Astrocyte (in vitro differentiated cells and primary cell): Measurements from ENCODE around the gene CDC42BPG.

Experiments
- EZH2 ChIP-seq: IDR thresholded peaks from 2 replicates; pipeline ENCODE4 v1.6.1; 2012; ENCODE audit warnings: mild to moderate bottlenecking, low read length, inconsistent platforms; ENCODE audit not compliant: insufficient read depth
- TF ChIP-seq, protein P1 (sequence below): IDR thresholded peaks from 2 replicates; pipeline ENCODE4 v1.5.1; 2011; ENCODE audit warnings: low read depth, mild to moderate bottlenecking, inconsistent platforms, low read length, moderate library complexity; ENCODE audit not compliant: insufficient read depth

GRCh38 chr11:64861227-64861975 is 16.9 kb upstream of the CDC42BPG start:
- TF ChIP-seq, protein P1, sequence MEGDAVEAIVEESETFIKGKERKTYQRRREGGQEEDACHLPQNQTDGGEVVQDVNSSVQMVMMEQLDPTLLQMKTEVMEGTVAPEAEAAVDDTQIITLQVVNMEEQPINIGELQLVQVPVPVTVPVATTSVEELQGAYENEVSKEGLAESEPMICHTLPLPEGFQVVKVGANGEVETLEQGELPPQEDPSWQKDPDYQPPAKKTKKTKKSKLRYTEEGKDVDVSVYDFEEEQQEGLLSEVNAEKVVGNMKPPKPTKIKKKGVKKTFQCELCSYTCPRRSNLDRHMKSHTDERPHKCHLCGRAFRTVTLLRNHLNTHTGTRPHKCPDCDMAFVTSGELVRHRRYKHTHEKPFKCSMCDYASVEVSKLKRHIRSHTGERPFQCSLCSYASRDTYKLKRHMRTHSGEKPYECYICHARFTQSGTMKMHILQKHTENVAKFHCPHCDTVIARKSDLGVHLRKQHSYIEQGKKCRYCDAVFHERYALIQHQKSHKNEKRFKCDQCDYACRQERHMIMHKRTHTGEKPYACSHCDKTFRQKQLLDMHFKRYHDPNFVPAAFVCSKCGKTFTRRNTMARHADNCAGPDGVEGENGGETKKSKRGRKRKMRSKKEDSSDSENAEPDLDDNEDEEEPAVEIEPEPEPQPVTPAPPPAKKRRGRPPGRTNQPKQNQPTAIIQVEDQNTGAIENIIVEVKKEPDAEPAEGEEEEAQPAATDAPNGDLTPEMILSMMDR = no peak
- TF ChIP-seq EZH2 = no peak
